Left renal pelvis (tissue), 4 donors: Measurements from ENCODE around the gene CLMN. TPM values are rescaled to one million over a fixed set of nuclear protein-coding genes. Genes with fewer than 3 reads are reported as not detected.

Source experiments
- DNase-seq, 4 donors: peaks; one replicate each; pipeline ENCODE4 v3.0.0-alpha.2; 2013; ENCODE audit warnings: low read depth in 4 of 4, low spot score in 3 of 4
- polyA plus RNA-seq, 4 donors: library from polyadenylated mRNA; unstranded; fragments of 120-200 nt; gene quantifications; one replicate each; pipeline ENCODE4 v1.2.1, GENCODE V29; 2013; ENCODE audit not compliant: insufficient read length in 4 of 4

CLMN gene
- polyA plus RNA-seq, 4 donors = 8.9 to 30.7 (median 27.5) TPM

DNA sequence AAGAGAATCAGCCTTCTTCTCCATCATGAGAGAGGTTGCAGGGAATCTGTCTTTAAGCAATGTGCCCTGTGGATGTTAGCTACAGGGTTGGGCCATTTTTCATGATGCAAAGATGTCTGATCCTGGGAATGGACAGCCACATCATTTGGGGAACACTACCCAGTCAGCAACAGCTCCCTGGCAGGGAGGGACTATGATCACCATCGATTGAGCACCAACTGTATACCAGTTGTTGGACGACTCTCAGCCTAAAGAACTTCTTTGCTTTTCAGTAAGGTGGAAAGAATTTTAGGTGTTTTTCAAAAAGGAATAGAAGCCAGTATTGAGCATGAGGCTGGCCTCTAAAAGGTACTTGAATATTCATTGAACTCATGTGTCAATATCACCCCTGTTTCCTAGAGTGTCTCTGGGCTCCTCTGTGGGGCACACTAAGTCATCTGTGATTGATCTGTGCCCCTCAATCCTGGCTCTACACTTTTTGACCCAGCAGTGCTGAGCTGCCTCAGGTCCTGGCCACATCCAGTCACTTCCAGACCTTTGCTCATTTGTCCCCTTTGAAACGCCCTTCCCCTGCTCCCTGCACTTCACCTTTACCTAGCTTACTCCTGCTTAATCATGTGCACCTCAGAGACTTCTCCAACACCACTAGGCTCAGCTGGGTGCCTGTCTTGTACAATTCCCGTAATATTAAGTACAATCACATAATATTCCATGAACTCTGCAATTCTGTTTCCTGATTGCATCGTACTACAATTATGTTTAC, 2.2 kb upstream of the CLMN start:
- no peak for DNase-seq

- DNase-seq = no peak
Measured at GRCh38 chr14:95320955-95321600, 1.4 kb upstream of the CLMN start.

- no peak for DNase-seq
Measured at GRCh38 chr14:95320078-95320895, 579 bp upstream of the CLMN start.

GRCh38 chr14:95318399-95319311, 1.1 kb downstream of the CLMN start:
- no peak for DNase-seq

DNA sequence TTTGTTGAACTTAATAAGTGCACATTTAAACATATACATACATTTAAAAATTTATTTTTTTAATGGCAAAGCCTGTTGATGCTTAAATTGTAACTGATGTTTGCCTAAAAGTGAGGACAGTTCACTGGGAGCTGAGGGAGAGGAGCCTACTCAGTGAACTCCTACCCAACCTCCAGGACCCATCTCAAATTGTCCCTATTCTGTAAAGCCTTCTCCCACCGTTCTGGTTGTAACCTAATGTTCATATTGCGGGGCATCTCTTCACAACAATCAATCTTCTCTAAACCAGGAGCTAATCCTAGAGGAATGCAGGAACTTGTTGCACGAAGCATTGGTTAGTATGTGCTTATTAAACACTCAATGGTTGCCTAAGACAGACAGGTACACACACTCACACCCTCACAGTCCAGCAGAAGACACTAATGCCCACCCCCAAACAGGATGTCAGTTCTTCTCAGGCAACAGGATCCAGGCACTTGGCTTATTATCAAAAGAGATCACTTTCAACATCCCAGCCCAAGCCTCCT, 1.8 kb downstream of the CLMN start:
- no peak for DNase-seq

- DNase-seq = no peak
Measured at GRCh38 chr14:95316821-95317220, 2.9 kb downstream of the CLMN start.

DNA sequence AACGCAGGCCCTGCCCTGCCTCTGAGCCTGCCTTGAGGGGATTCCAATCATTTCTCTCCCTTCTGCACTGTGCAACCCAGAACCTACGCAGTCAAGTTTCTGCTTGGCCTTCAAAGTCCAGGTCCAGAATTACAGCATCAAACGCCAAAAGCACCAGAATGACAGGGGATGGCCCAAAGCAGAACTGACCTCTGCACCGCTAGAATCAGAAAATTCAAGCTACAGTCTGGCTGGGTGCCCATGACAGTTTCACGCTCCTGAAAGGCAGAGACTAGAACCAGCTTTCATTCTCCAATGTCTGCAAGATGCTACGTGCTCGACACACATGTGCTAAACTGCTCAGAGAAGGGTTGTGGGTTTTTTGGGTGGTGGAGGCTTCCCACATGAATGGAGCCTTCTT, 4.1 kb downstream of the CLMN start:
- DNase-seq = no peak

DNA sequence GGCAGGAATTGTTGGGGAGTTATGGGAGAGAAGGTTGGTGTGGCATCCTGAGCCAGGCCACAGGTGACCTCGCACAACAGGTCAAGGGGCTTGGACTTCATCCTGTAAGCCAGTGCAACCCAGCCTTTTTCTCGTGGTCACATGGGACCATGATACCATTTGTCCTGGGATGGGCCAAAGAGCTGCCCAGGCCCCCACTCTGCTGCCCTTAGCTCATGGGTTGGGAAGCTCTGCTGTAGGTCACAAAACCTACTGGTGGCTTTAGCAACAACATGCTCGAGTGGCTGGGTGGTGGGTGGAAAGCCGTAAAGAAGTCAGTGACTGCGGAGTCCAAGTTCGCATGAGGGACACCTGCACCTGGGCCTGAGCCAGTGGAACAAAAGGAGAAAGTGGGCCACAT, 4.6 kb downstream of the CLMN start:
- no peak for DNase-seq

- no peak for DNase-seq
Measured at GRCh38 chr14:95314609-95315008, 5.1 kb downstream of the CLMN start.

DNA sequence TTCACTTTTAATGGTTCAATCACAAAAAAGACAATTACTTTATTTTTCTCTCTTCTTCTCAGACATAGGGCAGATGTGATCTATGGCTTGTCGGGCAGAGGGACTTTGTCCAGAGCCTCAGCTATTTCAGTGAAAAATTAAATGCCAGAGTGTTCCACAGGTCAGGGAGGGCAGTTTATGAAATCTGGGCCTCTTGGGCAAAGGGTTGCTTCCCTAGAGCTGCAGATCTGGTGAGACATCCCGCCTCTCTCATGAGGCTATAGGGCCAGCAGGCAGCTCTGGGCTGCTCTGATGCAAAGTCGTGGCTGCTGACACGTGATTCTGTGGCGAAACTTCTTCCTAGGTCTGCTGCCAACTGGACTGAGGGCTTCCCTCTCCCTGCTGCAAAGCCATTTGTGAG, 6.0 kb downstream of the CLMN start:
- no peak for DNase-seq

DNA sequence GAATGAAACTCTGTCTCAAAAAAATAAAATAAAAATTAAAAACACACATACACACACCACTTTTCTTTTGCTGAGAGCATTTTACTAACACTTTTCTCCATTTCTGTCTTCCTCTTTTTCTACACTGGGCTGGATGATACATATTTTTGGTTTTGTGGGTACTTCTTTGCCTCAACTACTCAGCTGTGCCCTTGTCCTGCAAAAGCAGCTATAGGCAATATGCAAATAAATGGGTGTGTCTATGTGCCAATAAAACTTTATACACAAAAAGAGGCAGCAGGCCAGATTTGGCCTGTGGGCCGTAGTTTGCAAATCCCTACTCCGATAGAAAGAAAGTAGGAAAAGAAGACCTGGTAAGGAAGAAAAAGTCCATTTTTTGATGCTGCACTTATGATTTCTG, 6.5 kb downstream of the CLMN start:
- DNase-seq = no peak

DNA sequence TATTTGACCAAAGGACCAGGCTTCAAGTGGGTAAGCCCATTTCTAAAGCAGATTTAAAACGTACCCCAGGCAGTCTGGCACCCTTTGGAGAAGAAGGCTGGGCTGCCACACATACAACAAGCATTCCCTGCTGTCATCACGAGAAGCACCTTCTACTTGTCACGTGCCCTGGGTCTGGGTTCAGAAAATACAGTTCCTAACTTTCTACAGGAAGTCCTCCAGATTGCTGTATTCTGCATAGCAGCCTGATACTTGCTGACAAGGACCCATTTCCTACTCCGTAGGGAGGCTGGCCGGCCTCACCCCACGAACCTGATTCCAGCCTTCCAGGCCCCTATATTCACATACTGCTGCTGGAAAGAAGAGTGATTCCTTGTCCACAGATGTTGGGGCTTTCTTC, 7.4 kb downstream of the CLMN start:
- DNase-seq = no peak

DNA sequence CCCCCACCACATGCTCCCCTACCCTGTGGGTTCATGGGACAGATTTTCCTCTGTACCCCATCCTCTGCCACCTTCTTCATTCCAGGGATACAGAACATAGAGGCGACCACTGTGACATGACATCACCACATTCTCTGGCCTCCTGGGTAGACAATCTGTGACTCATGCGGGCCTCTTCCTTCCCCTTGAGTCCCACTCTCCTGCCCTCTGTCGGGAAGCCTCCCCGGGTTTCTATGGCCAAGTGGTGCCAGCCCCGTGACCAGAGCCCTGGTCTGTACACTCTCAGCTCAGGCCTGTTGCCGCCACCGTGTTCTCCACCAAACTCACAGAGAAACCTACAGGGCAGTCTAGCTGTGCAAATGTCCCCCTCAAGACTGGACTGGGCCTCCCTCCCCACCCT, 8.0 kb downstream of the CLMN start:
- no peak for DNase-seq

GRCh38 chr14:95310635-95311380, 8.9 kb downstream of the CLMN start:
- no peak for DNase-seq

- DNase-seq = no peak
Measured at GRCh38 chr14:95309261-95310051, 10.3 kb downstream of the CLMN start.

- no peak for DNase-seq
Measured at GRCh38 chr14:95308073-95308472, 11.6 kb downstream of the CLMN start.

DNA sequence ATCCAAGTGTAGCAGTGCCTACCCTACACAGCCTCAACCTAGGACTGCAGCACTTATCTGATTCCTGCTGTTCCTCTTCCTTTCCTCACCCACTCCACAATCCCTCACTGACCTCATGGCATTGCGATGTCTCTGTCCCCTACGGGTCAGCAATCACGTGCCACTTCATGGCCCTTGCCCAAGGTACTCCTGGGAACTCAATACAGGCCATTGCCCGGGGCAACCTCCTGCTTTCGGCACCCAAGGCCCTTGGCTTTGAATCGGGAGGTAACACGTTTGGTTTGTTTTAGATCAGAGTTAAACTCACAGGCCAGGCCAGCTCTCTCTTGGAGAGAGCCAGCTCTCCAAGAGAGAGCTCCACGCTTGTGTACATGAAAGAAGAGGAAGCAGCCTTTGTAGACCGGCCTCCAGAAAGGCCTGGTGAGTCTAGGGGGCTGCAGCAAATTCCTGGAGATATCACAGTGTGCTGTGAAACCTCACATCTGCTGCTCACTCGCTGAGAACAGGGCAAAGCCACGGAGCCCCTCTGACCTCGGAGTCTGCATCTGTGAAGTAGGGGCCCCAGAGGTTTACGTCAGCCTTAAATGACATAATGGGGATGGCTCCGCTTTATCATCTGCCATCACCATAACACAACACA, 12.2 kb downstream of the CLMN start:
- DNase-seq = no peak

DNA sequence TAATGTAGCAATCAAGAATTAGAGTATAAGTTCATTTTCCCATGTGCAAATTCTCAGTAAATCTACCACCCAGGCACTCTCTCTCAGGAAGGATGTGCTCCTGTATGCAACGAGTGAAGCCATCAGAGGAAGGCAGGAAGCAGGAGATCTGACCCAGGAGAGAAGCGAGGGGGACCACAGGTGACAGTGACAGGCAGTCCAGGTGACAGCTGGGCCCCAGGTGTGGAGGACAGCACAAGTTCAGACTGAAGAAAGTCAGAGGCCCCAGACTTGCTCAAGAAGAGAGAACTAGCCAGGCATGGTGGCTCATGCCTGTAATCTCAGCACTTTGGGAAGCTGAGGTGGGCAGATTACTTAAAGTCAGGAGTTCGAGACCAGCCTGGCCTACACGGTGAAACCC, 13.8 kb downstream of the CLMN start:
- no peak for DNase-seq
